B cell (primary cell): Measurements from ENCODE around the gene IGF1R. TPM values are rescaled to one million over a fixed set of nuclear protein-coding genes. Genes with fewer than 3 reads are reported as not detected.

ENCODE experiments used
- ATAC-seq: fragments of 200-7000 bp; cut with Tn5 transposase; one replicate; pipeline ENCODE4 v1.10.0; 2021; ENCODE audit warnings: low read depth, mild to moderate bottlenecking, moderate number of reproducible peaks, moderate library complexity
- CTCF ChIA-PET: fragments of 350-600 bp; sonication (Branson Sonifier 250); formaldehyde crosslinking; loops from one replicate; lab custom pipeline; 2021; ENCODE audit warnings: antibody characterized with exemption, inconsistent platforms; lab: Charles Lee
- POLR2A ChIA-PET: fragments of 350-600 bp; sonication (Branson Sonifier 250); formaldehyde crosslinking; loops from one replicate; lab custom pipeline; 2021; ENCODE audit warnings: antibody characterized with exemption; lab: Charles Lee
- DNase-seq: peaks from one replicate; pipeline ENCODE4 v3.0.0; 2013
- H2AFZ ChIP-seq: 2 replicates; pipeline ENCODE4 v1.6.1; 2012; ENCODE audit warnings: mild to moderate bottlenecking, low read depth, low read length; ENCODE audit not compliant: insufficient read depth, poor library complexity, severe bottlenecking
- H3K27ac ChIP-seq, 2 donors: 1 replicate in 1 of 2; 2 replicates in 1 of 2; pipeline ENCODE4 v1.5.1; 2012 to 2013; ENCODE audit warnings: low read length in 2 of 2, mild to moderate bottlenecking in 2 of 2, moderate library complexity in 1 of 2
- H3K27me3 ChIP-seq, 4 experiments: fragments of 200-600 bp in 1 of 4; sonication (generic) in 1 of 4; replicated peaks in 1 of 4; 1 replicate in 2 of 4; 2 replicates in 2 of 4; pipeline versions ENCODE4 v1.6.1 to v1.7.0; 2013 to 2016; ENCODE audit warnings: low read length in 3 of 4, mild to moderate bottlenecking in 2 of 4, mixed read lengths in 1 of 4, moderate library complexity in 1 of 4; ENCODE audit not compliant: insufficient read depth in 4 of 4, control insufficient read depth in 3 of 4; ENCODE audit errors: control extremely low read depth in 1 of 4
- H3K36me3 ChIP-seq, 2 experiments: replicated peaks in 1 of 2; 1 replicate in 1 of 2; 2 replicates in 1 of 2; pipeline versions ENCODE4 v1.6.1 to v1.7.1; 2013; ENCODE audit warnings: low read length in 1 of 2; ENCODE audit not compliant: insufficient read depth in 2 of 2, control insufficient read depth in 1 of 2; ENCODE audit errors: control extremely low read depth in 1 of 2, extremely low read depth in 1 of 2
- H3K4me1 ChIP-seq, 2 donors: fragments of 200-600 bp in 1 of 2; sonication (generic) in 1 of 2; 1 replicate in 1 of 2; 2 replicates in 1 of 2; pipeline versions ENCODE4 v1.5.1 to v1.6.1; 2013 to 2017; ENCODE audit warnings: low read length in 2 of 2; ENCODE audit not compliant: control insufficient read depth in 2 of 2, insufficient read depth in 2 of 2
- H3K4me2 ChIP-seq: replicated peaks from 2 replicates; pipeline ENCODE3; 2012; ENCODE audit warnings: mild to moderate bottlenecking, low read depth, low read length; ENCODE audit not compliant: poor library complexity, severe bottlenecking
- H3K4me3 ChIP-seq, 5 experiments: fragments of 200-600 bp in 1 of 5; sonication (generic) in 1 of 5; 1 replicate in 3 of 5; 2 replicates in 2 of 5; pipeline versions ENCODE4 v1.5.1 to v1.7.0; 2011 to 2016; ENCODE audit warnings: low read length in 4 of 5, mild to moderate bottlenecking in 4 of 5, low read depth in 2 of 5, control low read depth in 1 of 5, moderate library complexity in 1 of 5; ENCODE audit not compliant: insufficient read depth in 1 of 5; ENCODE audit errors: control extremely low read depth in 1 of 5, extremely low read depth in 1 of 5
- H3K79me2 ChIP-seq: fragments of 200-600 bp; sonication (generic); one replicate; pipeline ENCODE4 v1.6.0; 2016; ENCODE audit warnings: low read length; ENCODE audit not compliant: control insufficient read depth, insufficient read depth
- H3K9ac ChIP-seq: fragments of 200-600 bp; sonication (generic); 2 replicates; pipeline ENCODE4 v1.6.1; 2017; ENCODE audit warnings: mild to moderate bottlenecking, low read length, moderate library complexity
- H3K9me3 ChIP-seq, 3 donors: one replicate each; pipeline versions ENCODE4 v1.6.1 to v1.7.1; 2013; ENCODE audit warnings: low read length in 2 of 3; ENCODE audit not compliant: control insufficient read depth in 2 of 3, insufficient read depth in 1 of 3; ENCODE audit errors: control extremely low read depth in 1 of 3
- H4K20me1 ChIP-seq: 2 replicates; pipeline ENCODE4 v1.6.0; 2012; ENCODE audit warnings: mild to moderate bottlenecking, low read length; ENCODE audit not compliant: insufficient read depth, control insufficient read depth, poor library complexity, severe bottlenecking
- H3K27ac Mint-ChIP-seq: one replicate; pipeline ENCODE4 v1.8.0; 2021; ENCODE audit warnings: mixed read lengths
- H3K27me3 Mint-ChIP-seq: one replicate; pipeline ENCODE4 v1.8.0; 2021; ENCODE audit warnings: mixed read lengths
- H3K4me1 Mint-ChIP-seq: one replicate; pipeline ENCODE4 v1.8.0; 2021; ENCODE audit warnings: mixed read lengths
- H3K4me3 Mint-ChIP-seq: one replicate; pipeline ENCODE4 v1.8.0; 2021; ENCODE audit warnings: mixed read lengths
- H3K9me3 Mint-ChIP-seq: one replicate; pipeline ENCODE4 v1.8.0; 2022; ENCODE audit warnings: mixed read lengths; ENCODE audit not compliant: insufficient read depth
- CTCF ChIP-seq: fragments of 200-600 bp; IDR thresholded peaks from one replicate; pipeline ENCODE4 v1.8.0; 2022; ENCODE audit warnings: antibody characterized with exemption, mild to moderate bottlenecking
- EZH2 ChIP-seq: IDR thresholded peaks from 2 replicates; pipeline ENCODE4 v1.6.1; 2012; ENCODE audit warnings: borderline replicate concordance, low read depth, mild to moderate bottlenecking, moderate library complexity, low read length; ENCODE audit not compliant: insufficient read depth, poor library complexity, severe bottlenecking
- WGBS: methylation state at CpG from one replicate; pipeline ENCODE4 v1.1.5; 2013; ENCODE audit warnings: missing lambda C conversion rate; ENCODE audit not compliant: insufficient coverage; 5-methylcytosine and 5-hydroxymethylcytosine counted together
- intact Hi-C: fragments of 100-400 bp; cut with micrococcal nuclease; formaldehyde crosslinking; loops from one replicate; pipeline ENCODE4 v1.10.0; 2022
- polyA plus RNA-seq: library from polyadenylated mRNA; depleted of rRNA; stranded (reverse); fragments of >200 nt; gene quantifications from 2 replicates; pipeline ENCODE4 v1.2.3, GENCODE V29; 2012
- total RNA-seq, 2 donors: library from RNA; stranded (reverse); fragments of 120-200 nt in 1 of 2; gene quantifications; 1 replicate in 1 of 2; 2 replicates in 1 of 2; pipeline versions ENCODE4 v1.2.3 to v1.2.4, GENCODE V29; 2013 to 2022

IGF1R gene
- total and polyA plus RNA-seq, 2 donors (not counting 1 experiment from before 2014, with no cell fraction given): 5.4 to 23.1 TPM

GRCh38 chr15:98717942-98718341 lies 69.6 kb downstream of the IGF1R start:
- Mint-ChIP-seq H3K4me3 (no peak overlapping the region), H3K27me3 (peaks cover 3% of the 10 kb centered on the region), H3K4me1 (peaks cover 17% of the 10 kb centered on the region), H3K9me3 (no peaks in the 10 kb centered on the region), H3K27ac (no peak overlapping the region)
- Histone ChIP-seq H3K9me3 (no peaks in the 10 kb centered on the region), H3K36me3 (no peaks in the 10 kb centered on the region), H4K20me1 (peaks cover 5% of the 10 kb centered on the region), H3K27ac (no peak overlapping the region), H2AFZ (no peak overlapping the region), H3K4me2 (no peak overlapping the region), H3K4me1 (peaks cover 11 to 17% of the 10 kb centered on the region in 2 donors), H3K9ac (no peak overlapping the region), H3K27me3 (no peaks in the 10 kb centered on the region), H3K4me3 (no peak overlapping the region), H3K79me2 (no peaks in the 10 kb centered on the region)
- intact Hi-C loops: no loop called here
- 92% methylated on average over 4 of the region's 11 CpGs for WGBS
- ChIA-PET POLR2A (no interaction called here), CTCF (no interaction called here)
- no peak for ATAC-seq
- no peak for DNase-seq
- TF ChIP-seq EZH2 (no peak), CTCF (no peak)

GRCh38 chr15:98718426-98719136 lies 70.2 kb downstream of the IGF1R start:
- no peak for TF ChIP-seq CTCF
- no peak for TF ChIP-seq EZH2
- Histone ChIP-seq H3K27ac (no peak overlapping the region), H3K9me3 (no peaks in the 10 kb centered on the region), H3K79me2 (no peaks in the 10 kb centered on the region), H4K20me1 (peaks cover 5% of the 10 kb centered on the region), H3K36me3 (no peaks in the 10 kb centered on the region), H3K4me3 (no peak overlapping the region), H3K27me3 (no peaks in the 10 kb centered on the region), H3K4me2 (no peak overlapping the region), H3K9ac (no peak overlapping the region), H2AFZ (no peak overlapping the region), H3K4me1 (peaks cover 5 to 11% of the 10 kb centered on the region in 2 donors)
- ATAC-seq: no peak
- no peak for DNase-seq
- Mint-ChIP-seq H3K27ac (no peak overlapping the region), H3K4me3 (no peak overlapping the region), H3K9me3 (no peaks in the 10 kb centered on the region), H3K4me1 (peaks cover 10% of the 10 kb centered on the region), H3K27me3 (peaks cover 3% of the 10 kb centered on the region)
- 71% methylated on average over 9 of the region's 10 CpGs for WGBS
- ChIA-PET POLR2A (no interaction called here), CTCF (no interaction called here)
- intact Hi-C loops: no loop called here
